GM12892 (cell line): ENCODE measurements around the gene NKX2-8.

Source experiments
- DNase-seq: peaks from one replicate; pipeline ENCODE4 v3.0.0; 2011; ENCODE audit not compliant: insufficient read length
- FAIRE-seq: peaks from 2 replicates; lab custom pipeline; 2011; peaks lifted over from hg19 to GRCh38; lab: Jason Lieb, UNC
- POLR2A ChIP-seq: IDR thresholded peaks from 2 replicates; pipeline ENCODE4 v1.6.1; 2011; ENCODE audit warnings: low read depth, low read length, control low read depth
- POLR2AphosphoS5 ChIP-seq: IDR thresholded peaks from 2 replicates; pipeline ENCODE4 v1.6.1; 2011; ENCODE audit warnings: low read depth, low read length, control low read depth
- TAF1 ChIP-seq: IDR thresholded peaks from 2 replicates; pipeline ENCODE4 v1.6.1; 2011; ENCODE audit warnings: low read depth, mild to moderate bottlenecking, control low read depth, low read length, borderline replicate concordance

The NKX2-8 gene

GRCh38 chr14:36591482-36591881 lies 9.1 kb upstream of the NKX2-8 start:
- no peak for DNase-seq
- no peak for TF ChIP-seq POLR2A
- TF ChIP-seq POLR2AphosphoS5 = no peak
- TF ChIP-seq TAF1 = no peak
- no peak for FAIRE-seq

- TF ChIP-seq POLR2A (no peak), POLR2AphosphoS5 (no peak), TAF1 (no peak)
- no peak for DNase-seq
- no peak for FAIRE-seq
Measured at GRCh38 chr14:36588788-36589187, 6.4 kb upstream of the NKX2-8 start.

GRCh38 chr14:36588119-36588518 lies 5.7 kb upstream of the NKX2-8 start:
- FAIRE-seq (no peak), DNase-seq (no peak)
- TF ChIP-seq POLR2A = no peak
- no peak for TF ChIP-seq POLR2AphosphoS5
- TF ChIP-seq TAF1 = no peak

GRCh38 chr14:36585100-36585499 lies 2.7 kb upstream of the NKX2-8 start:
- TF ChIP-seq POLR2AphosphoS5 (no peak), POLR2A (no peak), TAF1 (no peak)
- FAIRE-seq = no peak
- no peak for DNase-seq

- TF ChIP-seq TAF1 (no peak), POLR2A (no peak), POLR2AphosphoS5 (no peak)
- DNase-seq (no peak), FAIRE-seq (no peak)
Measured at GRCh38 chr14:36583893-36584811, 1.7 kb upstream of the NKX2-8 start.

GRCh38 chr14:36583242-36583892 lies 953 bp upstream of the NKX2-8 start:
- no peak for TF ChIP-seq POLR2A
- TF ChIP-seq POLR2AphosphoS5 = no peak
- no peak for TF ChIP-seq TAF1
- DNase-seq (no peak), FAIRE-seq (no peak)

GRCh38 chr14:36582874-36583241 lies 444 bp upstream of the NKX2-8 start:
- TF ChIP-seq POLR2AphosphoS5 (no peak), POLR2A (no peak), TAF1 (no peak)
- FAIRE-seq = no peak

GRCh38 chr14:36580856-36581831 lies 1.3 kb downstream of the NKX2-8 start:
- DNase-seq = no peak
- no peak for TF ChIP-seq TAF1
- FAIRE-seq = no peak

More at GRCh38 chr14:36582874-36583241, 444 bp upstream of the NKX2-8 start:
- no peak for DNase-seq

- FAIRE-seq (no peak), DNase-seq (no peak)
- TF ChIP-seq POLR2AphosphoS5 = no peak
- no peak for TF ChIP-seq TAF1
- no peak for TF ChIP-seq POLR2A
Measured at GRCh38 chr14:36580141-36580855, 2.1 kb downstream of the NKX2-8 start.

- TF ChIP-seq TAF1 = no peak
- no peak for TF ChIP-seq POLR2AphosphoS5
- no peak for TF ChIP-seq POLR2A
- FAIRE-seq = no peak
- no peak for DNase-seq
Measured at GRCh38 chr14:36579573-36580140, 2.8 kb downstream of the NKX2-8 start.
